Middle frontal gyrus (tissue), 1 donor: ENCODE data around the gene UGT1A3.
"Not testable (repeated sequence)": the region's sequence is repeated elsewhere in the genome, so short reads cannot be mapped to it uniquely, and the experiment has no call there.

Experiments used
- DNase-seq: peaks from one replicate; pipeline ENCODE4 v3.0.0-alpha.2; 2015; ENCODE audit warnings: low spot score; ENCODE audit errors: extremely low spot score

Gene UGT1A3

DNA sequence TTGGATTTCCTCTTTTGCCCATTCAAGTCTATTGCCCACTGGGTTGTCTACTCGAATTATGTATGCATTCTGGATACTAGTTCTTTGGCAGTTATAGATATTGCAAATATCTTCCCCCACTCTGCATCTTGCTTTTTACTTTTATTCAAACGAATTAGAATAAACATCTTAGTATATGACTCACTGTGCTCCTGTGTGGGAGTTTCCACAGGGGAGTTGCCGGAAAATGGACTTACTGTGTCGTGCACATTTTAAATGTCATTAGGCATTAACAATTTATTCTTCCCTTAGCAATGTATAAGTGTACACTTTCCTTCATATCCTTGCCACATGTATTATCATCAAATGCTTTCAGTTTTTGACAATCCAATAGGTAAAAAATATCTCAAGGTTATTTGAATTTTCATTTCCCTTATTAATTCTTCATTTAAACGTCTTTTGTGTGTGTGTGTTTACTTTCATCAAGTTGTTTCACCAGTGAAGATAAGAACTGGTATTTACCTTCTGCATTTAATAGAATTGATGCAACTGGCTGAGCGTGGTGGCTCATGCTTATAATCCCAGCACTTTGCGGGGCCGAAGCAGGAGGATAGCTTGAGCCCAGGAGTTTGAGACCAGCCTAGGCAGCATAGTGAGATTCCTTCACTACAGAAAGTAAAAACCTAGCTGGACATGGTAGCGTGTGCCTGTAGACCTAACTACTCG is 20.8 kb upstream of the UGT1A3 start:
- no peak for DNase-seq

DNA sequence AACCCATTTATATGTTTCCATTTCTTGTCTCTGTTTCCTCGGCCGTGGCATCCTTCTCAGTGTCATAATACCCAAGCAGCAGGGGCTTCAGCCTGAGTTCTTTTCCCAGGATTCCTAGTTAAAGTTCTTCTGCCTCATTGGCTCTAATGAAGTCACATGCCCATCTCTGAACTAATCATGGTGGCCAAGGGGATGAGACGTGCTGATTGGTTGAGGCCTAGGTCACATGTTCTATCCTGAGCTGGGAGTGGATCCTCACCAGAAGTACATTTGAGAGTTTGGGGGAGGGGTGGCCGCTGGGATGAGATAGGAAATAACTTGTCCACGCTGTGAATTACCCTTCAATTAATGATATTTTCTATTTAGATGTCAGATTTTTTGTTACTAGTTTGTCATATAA is 19.9 kb upstream of the UGT1A3 start:
- DNase-seq: no peak

DNA sequence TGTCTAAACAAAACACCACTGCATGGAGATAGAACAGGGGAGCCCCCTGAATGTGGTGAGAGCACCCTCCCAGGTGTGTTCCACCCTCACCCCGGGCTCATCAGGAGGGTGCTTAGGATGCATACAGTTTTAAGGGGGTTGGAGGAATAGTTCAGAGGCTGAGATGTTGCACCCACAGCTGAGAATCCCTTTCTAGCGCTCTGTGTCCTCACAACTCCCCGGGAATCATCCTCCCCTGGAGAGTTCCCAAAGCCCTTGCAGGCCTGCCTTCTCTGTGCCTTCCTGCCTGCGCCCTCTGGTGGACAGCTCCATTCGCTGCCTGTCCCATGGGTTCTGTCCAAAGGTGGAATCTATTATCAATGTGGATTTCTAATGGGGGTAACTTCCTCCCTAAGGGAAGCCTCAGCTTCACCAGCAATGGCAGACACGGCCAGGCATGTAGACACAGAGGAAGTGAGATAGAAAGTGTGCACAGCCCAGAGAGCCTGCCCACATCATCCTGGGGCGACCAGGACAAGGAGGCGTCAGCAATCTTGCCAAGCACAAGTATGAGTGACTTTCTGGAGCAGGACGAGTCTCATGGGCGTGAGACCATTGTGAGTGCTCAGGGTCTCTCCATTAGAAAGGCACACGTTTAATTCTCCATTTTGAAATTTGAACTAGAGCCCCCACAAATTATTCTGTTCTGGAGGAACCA is 17.4 kb upstream of the UGT1A3 start:
- peak; percentile 16 for DNase-seq

DNA sequence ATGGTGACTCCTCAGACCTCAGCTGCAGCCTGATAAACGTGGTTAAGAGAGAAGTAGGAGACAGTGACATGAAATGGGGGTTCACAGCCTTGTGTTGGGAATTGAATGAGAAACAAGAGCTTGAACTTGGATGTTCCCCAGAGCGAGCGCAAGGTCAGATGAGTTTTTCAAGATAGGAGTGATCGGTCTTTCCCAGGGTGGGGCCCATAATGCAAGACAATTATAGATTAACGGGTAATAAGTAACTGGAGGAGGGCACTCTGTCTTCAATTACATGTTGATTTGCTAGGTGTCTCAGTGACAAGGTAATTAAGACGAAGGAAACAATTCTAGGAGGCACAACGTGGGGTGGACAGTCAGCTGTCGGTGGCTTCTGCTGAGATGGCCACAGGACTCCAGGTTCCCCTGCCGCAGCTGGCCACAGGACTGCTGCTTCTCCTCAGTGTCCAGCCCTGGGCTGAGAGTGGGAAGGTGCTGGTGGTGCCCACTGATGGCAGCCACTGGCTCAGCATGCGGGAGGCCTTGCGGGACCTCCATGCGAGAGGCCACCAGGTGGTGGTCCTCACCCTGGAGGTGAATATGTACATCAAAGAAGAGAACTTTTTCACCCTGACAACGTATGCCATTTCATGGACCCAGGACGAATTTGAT is 16.1 kb upstream of the UGT1A3 start, which contains the start of gene UGT1A5:
TSS of gene UGT1A5 (plus strand) at position 297 of the 651 bp plus-strand sequence. CDS start at position 382, 85 bp downstream.
- DNase-seq: no peak

DNA sequence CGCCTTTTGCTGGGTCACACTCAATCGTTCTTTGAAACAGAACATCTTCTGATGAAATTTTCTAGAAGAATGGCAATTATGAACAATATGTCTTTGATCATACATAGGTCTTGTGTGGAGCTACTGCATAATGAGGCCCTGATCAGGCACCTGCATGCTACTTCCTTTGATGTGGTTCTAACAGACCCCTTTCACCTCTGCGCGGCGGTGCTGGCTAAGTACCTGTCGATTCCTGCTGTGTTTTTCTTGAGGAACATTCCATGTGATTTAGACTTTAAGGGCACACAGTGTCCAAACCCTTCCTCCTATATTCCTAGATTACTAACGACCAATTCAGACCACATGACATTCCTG is 15.6 kb upstream of the UGT1A3 start:
- DNase-seq: no peak

DNA sequence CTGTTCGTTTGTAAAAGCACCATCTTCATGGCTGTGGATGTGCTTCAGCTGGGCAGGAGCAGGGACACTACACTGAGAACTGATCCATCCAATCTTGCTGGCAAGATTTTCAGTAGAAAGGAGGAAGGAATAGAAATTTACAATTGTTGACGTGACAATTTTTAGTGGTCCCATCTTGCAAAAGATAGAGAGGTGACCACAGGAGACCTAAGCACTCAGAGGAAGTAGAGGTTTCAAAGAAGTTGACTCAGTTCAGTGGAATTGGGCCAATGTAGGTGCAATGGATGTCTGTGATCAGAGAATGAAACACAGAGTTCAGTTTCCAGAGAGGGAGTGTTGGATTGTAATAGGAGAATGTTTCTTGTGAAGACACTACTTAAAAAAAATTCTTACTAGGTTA is 14.7 kb upstream of the UGT1A3 start:
- DNase-seq: no peak

DNA sequence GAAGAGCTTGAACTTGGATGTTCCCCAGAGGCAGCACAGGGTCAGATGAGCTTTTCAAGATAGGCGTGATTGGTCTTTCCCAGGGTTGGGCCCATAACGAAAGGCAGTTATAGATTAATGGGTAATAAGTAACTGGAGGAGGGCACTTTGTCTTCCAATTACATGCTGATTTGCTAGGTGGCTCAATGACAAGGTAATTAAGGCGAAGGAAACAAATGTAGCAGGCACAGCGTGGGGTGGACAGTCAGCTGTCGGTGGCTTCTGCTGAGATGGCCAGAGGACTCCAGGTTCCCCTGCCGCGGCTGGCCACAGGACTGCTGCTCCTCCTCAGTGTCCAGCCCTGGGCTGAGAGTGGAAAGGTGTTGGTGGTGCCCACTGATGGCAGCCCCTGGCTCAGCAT is 10.3 kb upstream of the UGT1A3 start, which contains the start of gene UGT1A4:
TSS of gene UGT1A4 (plus strand) at position 185 of the 400 bp plus-strand sequence. CDS start at position 270, 85 bp downstream.
- no peak for DNase-seq

DNA sequence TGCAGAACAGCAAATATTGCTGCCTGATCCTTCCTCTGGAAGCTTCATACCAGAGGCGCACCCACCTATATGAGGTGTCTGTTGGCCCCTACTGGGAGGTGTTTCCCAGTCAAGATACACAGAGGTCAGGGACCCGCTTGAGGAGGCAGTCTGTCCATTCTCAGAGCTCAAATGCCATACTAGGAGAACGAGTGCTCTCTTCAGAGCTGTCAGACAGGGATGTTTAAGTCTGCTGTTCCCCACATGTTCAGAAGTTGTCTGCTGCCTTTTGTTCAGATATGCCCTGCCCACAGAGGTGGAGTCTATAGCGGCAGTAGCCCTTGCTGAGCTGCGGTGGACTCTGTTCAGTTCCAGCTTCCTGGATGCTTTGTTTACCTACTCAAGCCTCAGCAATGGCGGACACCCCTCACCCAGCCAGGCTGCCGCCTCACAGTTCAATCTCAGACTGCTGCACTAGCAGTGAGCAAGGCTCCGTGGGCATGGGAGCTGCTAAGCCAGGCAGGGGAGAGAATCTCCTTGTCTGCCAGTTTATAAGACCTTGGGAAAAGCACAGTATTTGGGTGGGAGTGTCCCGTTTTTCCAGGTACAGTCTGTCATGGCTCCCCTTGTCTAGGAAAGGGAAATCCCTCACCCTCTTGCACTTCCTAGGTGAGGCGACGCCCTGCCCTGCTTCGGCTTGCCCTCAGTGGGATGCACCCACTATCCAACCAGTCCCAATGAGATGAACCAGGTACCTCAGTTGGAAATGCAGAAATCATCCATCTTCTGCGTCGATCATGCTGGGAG is 8.2 kb downstream of the UGT1A3 start:
- DNase-seq: not testable (repeated sequence)

DNA sequence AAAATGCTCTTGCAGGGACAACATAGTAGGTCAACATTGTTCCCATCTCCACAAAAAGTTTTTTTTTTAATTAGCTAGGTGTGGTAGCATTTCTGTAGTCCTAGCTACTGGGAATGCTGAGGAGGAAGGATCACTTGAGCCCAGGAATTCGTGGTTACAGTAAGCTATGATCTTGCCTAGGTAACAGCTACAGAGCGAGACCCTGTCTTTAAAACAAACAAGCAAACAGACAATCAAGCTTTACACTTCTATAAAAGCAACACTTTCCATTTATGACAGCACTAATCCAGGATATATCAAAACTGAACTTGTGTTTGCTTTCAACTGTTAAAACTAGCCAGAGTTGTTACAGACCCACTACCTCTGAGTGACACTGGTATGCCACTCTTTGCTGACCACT is 12.0 kb downstream of the UGT1A3 start:
- no peak for DNase-seq

DNA sequence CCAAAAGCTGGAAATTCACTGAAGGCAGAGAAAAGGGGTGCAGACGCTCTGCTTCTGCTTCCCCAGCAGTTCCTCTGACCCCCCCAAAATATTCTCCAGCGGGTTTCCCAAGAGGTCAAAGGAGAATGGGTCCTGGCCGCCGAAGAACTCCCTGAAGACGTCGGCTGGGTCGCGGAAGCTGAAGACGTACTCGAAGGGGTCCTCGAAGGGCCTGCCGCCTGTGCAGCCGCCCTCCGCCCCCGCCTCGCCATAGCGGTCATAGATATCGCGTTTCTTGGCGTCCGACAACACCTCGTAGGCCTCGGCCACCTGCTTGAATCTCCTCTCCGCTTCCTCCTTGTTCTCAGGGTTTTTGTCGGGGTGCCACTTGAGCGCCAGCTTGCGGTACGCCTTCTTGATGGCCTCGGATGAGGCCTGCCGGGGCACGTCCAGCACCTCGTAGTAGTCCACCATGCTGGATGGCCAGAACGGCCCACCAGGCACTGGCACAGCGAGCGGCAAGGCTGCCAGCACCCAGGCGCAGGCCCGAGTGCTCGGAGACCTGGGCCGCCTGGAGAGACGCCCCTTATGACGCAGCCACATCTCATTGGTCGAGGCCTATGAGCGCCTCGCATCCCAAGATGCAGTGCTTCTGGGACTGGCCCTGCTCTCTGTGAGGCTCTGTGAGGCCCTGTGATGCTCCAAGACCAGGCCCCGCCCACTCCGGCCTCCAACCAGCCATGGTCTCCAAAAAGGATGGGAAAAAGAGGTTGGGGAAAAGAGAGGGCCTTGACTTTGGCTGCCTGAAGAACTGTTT is 14.8 kb downstream of the UGT1A3 start:
- no peak for DNase-seq

DNA sequence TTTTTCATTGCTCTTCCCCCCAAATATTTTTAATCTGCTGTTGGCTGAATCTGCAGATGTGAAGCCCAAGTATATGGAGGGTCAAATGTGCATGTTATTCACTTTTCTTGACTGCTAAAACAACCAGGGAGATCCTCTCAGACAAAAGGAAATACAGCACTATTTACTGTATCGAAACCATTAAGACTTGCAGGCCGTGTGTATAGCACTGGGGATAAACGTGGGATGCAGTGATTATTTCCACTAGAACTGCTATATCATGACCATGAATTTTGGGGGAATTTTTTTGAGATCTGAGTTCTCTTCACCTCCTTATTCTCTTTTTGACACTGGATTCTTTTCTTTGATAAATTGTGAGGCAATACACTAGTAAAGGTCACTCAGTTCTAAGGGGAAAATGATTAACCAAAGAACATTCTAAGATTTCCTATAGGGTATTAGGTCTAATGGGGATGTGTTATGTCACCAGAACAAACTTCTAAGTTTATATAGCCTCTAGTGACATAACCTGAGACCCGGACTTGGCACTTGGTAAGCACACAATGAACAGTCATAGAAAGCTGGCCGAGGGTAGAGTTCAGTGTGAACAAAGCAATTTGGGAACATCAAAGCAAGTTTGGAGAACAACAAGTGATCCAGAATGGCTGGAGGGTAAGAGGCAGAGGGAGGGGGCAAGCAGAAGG is 16.4 kb downstream of the UGT1A3 start:
- no peak for DNase-seq

DNA sequence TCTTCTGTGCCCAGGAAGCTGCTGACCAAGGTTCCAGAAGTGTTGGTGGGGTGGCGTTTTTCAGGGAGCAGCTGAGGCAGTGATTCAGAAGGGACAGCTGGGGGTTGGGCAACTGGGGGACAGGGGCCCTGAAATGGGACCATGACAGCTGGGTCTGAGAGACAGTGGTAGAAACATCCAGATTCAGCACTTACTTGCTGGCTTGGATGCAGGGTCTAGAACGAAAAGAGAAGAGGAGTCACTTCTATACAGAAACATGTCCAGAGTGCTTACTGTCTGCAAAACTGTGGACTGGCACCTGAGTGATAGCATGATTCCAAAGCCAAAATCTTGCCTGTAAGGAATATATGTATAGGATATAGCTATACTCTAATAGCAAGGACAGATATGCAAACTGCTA is 17.0 kb downstream of the UGT1A3 start:
- DNase-seq: not testable (repeated sequence)

DNA sequence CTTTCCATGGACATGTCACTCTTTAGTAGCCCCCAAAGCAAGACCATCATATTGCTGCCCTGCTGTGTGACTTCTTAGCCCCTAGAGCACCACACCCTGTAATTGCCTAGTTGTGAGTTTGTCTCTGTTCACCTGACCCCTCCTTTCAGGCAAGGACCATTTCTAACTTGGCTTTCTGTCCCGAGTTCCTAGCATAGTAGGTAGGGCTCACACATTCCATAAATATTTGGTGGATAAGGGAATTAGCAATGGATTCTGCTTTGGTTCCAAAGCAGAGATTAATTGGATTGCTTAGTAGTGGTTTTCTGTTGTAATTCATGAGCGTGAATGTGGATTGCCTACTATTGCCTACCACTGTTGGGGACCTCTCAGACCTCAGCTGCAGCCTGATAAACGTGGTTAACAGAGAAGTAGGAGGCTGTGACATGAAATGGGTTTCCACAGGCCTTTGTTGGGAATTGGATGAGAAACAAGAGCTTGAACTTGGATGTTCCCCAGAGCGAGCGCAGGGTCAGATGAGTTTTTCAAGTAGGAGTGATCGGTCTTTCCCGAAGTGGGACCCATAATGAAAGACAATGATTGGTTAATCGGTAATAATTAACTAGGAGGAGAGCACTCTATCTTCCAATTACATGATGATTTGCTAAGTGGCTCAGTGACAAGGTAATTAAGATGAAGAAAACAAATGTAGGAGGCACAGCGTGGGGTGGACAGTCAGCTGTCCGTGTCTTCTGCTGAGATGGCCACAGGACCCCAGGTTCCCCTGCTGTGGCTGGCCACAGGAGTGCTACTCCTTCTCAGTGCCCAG is 17.8 kb downstream of the UGT1A3 start:
- no peak for DNase-seq

DNA sequence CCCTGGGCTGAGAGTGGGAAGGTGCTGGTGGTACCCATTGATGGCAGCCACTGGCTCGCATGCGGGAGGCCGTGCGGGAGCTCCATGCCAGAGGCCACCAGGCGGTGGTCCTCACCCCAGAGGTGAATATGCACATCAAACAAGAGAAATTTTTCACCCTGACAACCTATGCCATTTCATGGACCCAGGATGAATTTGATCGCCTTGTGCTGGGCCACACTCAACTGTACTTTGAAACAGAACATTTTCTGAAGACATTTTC is 18.4 kb downstream of the UGT1A3 start:
- DNase-seq: no peak

DNA sequence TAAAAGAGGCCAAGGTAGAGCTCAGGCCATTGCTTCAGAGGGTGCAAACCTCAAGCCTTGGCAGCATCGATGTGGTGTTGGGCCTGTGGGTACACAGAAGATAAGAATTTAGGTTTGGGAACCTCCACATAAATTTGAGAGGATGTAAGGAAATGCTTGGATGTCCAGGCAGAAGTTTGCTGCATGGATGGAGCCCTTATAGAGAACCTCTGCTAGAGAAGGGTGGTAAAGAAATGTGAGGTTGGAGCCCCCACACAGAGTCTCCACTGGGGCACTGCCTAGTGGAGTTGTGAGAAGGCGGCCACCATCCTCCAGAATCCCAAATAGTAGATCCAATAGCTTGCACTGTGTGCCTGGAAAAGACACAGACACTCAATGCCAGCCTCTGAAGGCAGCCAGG is 21.8 kb downstream of the UGT1A3 start:
- DNase-seq: not testable (repeated sequence)

DNA sequence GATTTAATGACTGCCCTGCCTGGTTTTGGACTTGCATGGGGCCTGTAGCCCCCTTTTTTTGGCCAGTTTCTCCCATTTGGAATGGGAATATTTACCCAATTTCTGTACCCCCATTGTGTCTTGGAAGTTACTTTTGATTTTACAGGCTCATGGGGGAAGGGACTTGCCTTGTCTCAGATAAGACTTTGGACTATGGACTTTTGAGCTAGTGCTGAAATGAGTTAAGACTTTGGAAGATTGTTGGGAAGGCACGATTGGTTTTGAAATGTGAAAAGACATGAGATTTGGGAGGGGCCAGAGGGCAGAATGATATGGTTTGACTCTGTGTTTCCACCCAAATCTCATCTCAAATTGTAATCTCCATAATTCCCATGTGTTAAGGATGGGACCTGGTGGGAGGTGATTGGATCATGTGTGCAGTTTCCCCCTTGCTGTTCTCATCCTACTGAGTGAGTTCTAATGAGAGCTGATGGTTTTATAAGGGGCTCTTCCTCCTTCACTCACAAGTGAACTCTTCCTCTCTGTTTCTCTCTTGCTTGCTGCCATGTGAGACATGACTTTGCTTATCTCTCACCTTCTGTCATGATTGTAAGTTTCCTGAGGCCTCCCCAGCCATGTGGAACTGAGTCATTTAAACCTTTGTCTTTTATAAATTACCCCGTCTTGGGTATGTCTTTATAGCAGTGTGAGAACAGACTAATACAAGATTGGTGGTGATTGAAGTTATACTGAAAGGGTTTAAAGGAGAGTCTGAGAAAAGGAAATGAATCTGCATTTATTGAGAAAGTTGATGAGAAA is 22.6 kb downstream of the UGT1A3 start:
- not testable (repeated sequence) for DNase-seq

DNA sequence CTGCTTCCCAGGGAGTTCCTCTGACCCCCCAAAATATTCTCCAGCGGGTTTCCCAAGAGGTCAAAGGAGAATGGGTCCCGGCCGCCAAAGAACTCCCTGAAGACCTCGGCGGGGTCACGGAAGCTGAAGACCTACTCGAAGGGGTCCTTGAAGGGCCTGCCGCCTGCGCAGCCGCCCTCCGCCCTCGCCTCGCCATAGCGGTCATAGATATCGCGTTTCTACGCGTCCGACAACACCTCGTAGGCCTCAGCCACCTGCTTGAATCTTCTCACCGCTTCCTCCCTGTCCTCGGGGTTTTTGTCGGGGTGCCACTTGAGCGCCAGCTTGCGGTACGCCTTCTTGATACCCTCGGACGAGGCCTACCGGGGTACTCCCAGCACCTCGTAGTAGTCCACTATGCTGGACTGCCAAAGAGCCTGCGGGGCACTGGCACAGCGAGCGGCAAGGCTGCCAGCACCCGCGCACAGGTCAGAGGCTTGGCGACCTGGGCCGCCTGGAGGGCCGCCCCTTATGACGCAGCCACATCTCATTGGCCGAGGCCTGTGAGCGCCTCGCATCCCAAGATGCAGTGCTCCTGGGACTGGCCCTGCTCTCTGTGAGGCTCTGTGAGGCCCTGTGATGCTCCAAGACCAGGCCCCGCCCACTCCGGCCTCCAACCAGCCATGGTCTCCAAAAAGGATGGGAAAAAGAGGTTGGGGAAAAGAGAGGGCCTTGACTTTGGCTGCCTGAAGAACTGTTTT is 26.2 kb downstream of the UGT1A3 start:
- no peak for DNase-seq

DNA sequence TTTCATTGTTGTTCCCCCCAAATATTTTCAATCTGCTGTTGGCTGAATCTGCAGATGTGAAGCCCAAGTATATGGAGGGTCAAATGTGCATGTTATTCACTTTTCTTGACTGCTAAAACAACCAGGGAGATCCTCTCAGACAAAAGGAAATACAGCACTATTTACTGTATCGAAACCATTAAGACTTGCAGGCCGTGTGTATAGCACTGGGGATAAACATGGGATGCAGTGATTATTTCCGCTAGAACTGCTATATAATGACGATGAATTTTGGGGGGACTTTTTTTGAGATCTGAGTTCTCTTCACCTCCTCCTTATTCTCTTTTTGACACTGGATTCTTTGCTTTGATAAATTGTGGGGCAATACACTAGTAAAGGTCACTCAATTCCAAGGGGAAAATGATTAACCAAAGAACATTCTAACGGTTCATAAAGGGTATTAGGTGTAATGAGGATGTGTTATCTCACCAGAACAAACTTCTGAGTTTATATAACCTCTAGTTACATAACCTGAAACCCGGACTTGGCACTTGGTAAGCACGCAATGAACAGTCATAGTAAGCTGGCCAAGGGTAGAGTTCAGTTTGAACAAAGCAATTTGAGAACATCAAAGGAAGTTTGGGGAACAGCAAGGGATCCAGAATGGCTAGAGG is 27.7 kb downstream of the UGT1A3 start:
- no peak for DNase-seq
